Prostate gland (tissue), 2 donors: ENCODE data around the gene TBC1D14. TPM values are rescaled to one million over a fixed set of nuclear protein-coding genes. Genes with fewer than 3 reads are reported as not detected.

Experiments
- DNase-seq: peaks from one replicate; pipeline ENCODE4 v3.0.0-alpha.2; 2019; ENCODE audit warnings: low spot score
- H3K27ac ChIP-seq, 2 donors: fragments of 200-600 bp; sonication (generic); 2 replicates each; pipeline ENCODE4 v1.5.1; 2017 to 2019
- H3K27me3 ChIP-seq: fragments of 200-600 bp; sonication (generic); replicated peaks from 2 replicates; pipeline ENCODE4 v1.5.1; 2019; ENCODE audit not compliant: insufficient read depth
- H3K36me3 ChIP-seq, 2 donors: fragments of 200-600 bp; sonication (generic); 1 replicate in 1 of 2; 2 replicates in 1 of 2; pipeline versions ENCODE4 v1.5.1 to v1.8.1; 2017 to 2019
- H3K4me1 ChIP-seq: fragments of 200-600 bp; sonication (generic); replicated peaks from 2 replicates; pipeline ENCODE4 v1.5.1; 2019
- H3K4me3 ChIP-seq, 2 donors: fragments of 200-600 bp; sonication (generic); 2 replicates each; pipeline ENCODE4 v1.5.1; 2017 to 2019
- H3K9me3 ChIP-seq: fragments of 200-600 bp; sonication (generic); 2 replicates; pipeline ENCODE4 v1.5.1; 2017
- CTCF ChIP-seq, 4 experiments: fragments of 200-600 bp in 2 of 4; fragments of 450-650 bp in 2 of 4; sonication (generic) in 2 of 4; IDR thresholded peaks; 1 replicate in 3 of 4; 2 replicates in 1 of 4; pipeline ENCODE4 v1.5.1; 2016 to 2019; ENCODE audit warnings: antibody characterized with exemption in 4 of 4, mild to moderate bottlenecking in 2 of 4, moderate library complexity in 2 of 4
- POLR2A ChIP-seq: fragments of 450-650 bp; IDR thresholded peaks from one replicate; pipeline ENCODE4 v1.6.1; 2016; ENCODE audit warnings: antibody characterized with exemption, mild to moderate bottlenecking
- POLR2AphosphoS5 ChIP-seq: sonication (generic); formaldehyde crosslinking; IDR thresholded peaks from one replicate; pipeline ENCODE4 v1.6.1; 2017; ENCODE audit warnings: antibody characterized with exemption
- WGBS: methylation state at CpG from one replicate; pipeline ENCODE4 v1.1.5; 2018; 5-methylcytosine and 5-hydroxymethylcytosine counted together
- intact Hi-C: fragments of 100-400 bp; cut with DNase I; formaldehyde crosslinking; loops from one replicate; pipeline ENCODE4 v1.14.2; 2022
- total RNA-seq, 2 donors: library from RNA; depleted of rRNA; stranded (reverse); fragments of >200 nt; gene quantifications; one replicate each; pipeline ENCODE4 v1.1.0, GENCODE V29; 2016

Gene TBC1D14
- total RNA-seq, 2 donors from 2014 or later: 56.2 to 90.5 TPM

DNA sequence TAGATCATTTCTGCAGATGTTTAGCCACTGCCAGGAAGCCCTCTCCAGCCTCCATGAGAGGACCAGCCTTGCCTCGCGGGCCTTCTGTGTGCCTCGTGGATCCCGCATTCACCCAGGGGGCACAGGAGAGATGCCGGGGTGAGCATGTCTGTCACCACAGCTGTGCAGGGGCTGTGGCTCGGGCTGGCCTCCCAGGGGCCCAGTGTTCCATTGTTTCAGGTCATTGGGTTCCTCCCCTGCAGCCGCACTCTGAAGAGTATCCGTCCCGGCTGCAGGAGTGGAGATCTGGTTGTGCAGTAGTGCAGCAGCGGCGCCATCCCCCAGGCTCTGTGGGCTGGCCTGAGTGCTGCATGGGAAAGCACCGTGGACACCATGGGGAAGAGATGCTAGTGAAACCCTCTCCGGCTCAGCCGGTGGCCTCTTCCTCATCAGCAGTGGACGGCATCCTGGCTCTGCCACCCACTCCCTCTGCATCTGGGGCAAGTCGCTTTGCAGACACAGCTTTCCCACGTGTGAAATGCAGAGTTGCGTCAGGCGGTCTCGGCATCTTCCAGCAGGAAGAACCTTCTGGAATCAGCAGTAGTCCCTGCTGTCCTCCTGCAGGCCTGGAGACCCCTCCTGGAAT is 29.1 kb downstream of the TBC1D14 start:
- Histone ChIP-seq H3K27me3 (no peaks in the 10 kb centered on the region), H3K9me3 (no peaks in the 10 kb centered on the region), H3K4me3 (no peak overlapping the region), H3K27ac (no peak overlapping the region), H3K4me1 (peaks cover 7% of the 10 kb centered on the region), H3K36me3 (no peaks in the 10 kb centered on the region)
- no peak for DNase-seq
- 90% methylated on average over 20 of the region's 20 CpGs for WGBS
- TF ChIP-seq POLR2A (no peak), CTCF (IDR thresholded peaks at IDR 0.05) (no peak), POLR2AphosphoS5 (no peak)
- intact Hi-C loops: no loop called here

DNA sequence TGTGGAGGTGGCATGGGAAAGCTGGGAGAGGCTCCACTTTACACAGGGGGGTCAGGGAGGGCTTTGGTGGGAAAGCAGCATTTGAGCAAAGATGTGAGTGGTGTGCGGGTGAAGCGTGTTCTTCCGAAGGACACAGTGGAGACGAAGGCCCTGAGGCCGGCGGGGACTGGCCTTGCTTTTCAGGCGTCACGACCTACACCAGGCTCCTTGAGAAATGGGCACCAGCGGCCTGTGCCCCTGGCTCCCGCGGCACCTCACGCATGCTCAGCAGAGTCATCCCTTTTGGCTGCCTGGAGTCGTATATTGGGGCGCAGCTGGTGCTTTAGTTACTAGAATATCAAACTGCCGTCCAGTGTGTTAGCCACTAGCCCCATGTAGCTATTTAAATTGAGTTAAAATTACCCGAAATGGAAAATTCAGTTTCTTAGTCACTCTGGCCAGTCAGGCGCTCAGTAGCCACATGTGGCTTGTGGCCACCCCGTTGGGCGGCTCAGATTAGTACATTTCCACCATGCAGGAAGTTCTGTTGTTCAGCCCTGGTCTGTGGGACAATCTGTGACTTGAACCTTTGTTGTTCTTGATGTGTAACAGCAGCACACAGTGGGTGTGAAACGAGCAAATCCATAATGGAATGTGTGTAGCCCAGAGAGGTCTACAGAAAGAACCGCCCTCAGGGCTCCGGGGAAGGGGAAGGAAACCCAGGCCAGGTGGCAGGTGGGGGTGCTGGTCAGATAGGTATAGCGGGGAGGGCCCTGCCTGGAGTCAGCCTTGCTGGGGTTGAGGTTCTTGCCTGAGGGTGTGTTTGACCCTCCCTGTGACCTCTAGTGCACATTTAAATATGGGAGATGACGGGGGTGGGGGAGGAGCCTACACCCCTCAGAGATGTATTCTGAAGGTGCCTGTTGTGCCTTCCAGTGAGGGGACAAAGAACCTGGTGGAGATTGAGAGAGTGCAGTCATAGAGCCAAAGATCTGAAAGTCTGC is 30.4 kb downstream of the TBC1D14 start:
- Histone ChIP-seq H3K9me3 (no peaks in the 10 kb centered on the region), H3K4me3 (no peak overlapping the region), H3K4me1 (peaks cover 7% of the 10 kb centered on the region), H3K27me3 (no peaks in the 10 kb centered on the region), H3K36me3 (no peaks in the 10 kb centered on the region), H3K27ac (no peak overlapping the region)
- no peak for TF ChIP-seq POLR2A
- no peak for TF ChIP-seq POLR2AphosphoS5
- no peak for TF ChIP-seq CTCF (IDR thresholded peaks at IDR 0.05)
- 81% methylated on average over 24 of the region's 24 CpGs for WGBS
- intact Hi-C loops: no loop called here
- no peak for DNase-seq

GRCh38 chr4:6940744-6941137 is 31.1 kb downstream of the TBC1D14 start:
- Histone ChIP-seq H3K27me3 (no peaks in the 10 kb centered on the region), H3K4me1 (peaks cover 7% of the 10 kb centered on the region), H3K27ac (no peak overlapping the region), H3K9me3 (no peaks in the 10 kb centered on the region), H3K36me3 (no peaks in the 10 kb centered on the region), H3K4me3 (no peak overlapping the region)
- TF ChIP-seq POLR2AphosphoS5: no peak
- no peak for TF ChIP-seq POLR2A
- no peak for TF ChIP-seq CTCF (IDR thresholded peaks at IDR 0.05)
- no peak for DNase-seq
- intact Hi-C loops: no loop called here
- WGBS: 94% methylated on average over 11 of the region's 11 CpGs

GRCh38 chr4:6941796-6942195 is 32.2 kb downstream of the TBC1D14 start:
- intact Hi-C loops: no loop called here
- Histone ChIP-seq H3K36me3 (no peaks in the 10 kb centered on the region), H3K4me3 (no peak overlapping the region), H3K4me1 (peaks cover 7% of the 10 kb centered on the region), H3K27me3 (no peaks in the 10 kb centered on the region), H3K27ac (peak overlapping the region; percentile 56 to 63), H3K9me3 (no peaks in the 10 kb centered on the region)
- no peak for DNase-seq
- TF ChIP-seq POLR2A (no peak), POLR2AphosphoS5 (no peak), CTCF (IDR thresholded peaks at IDR 0.05) (no peak)
- WGBS: 24% methylated on average over 4 of the region's 4 CpGs
